WTC11 (cell line): ENCODE data around the gene LAPTM4A. TPM values are rescaled to one million over a fixed set of nuclear protein-coding genes. Genes with fewer than 3 reads are reported as not detected.
A peak's percentile ranks its signal among the peaks of the same experiment; 100 is the strongest.

Source experiments
- ATAC-seq: fragments of 200-7000 bp; cut with Tn5 transposase; 2 replicates; pipeline ENCODE4 v1.10.0; 2021; ENCODE audit warnings: mild to moderate bottlenecking, moderate library complexity
- CTCF ChIA-PET: fragments of 300-600 bp; sonication (Branson Sonifier 250); formaldehyde crosslinking; loops from one replicate; lab custom pipeline; 2021; ENCODE audit warnings: antibody characterized with exemption; lab: Charles Lee
- POLR2A ChIA-PET: fragments of 350-600 bp; sonication (Branson Sonifier 250); formaldehyde crosslinking; loops from one replicate; lab custom pipeline; 2021; ENCODE audit warnings: antibody characterized with exemption; lab: Charles Lee
- DNase-seq: peaks from one replicate; pipeline ENCODE4 v3.0.0; 2021; ENCODE audit warnings: low spot score
- H3K27ac Mint-ChIP-seq: 2 replicates; pipeline ENCODE4 v1.8.0; 2021; ENCODE audit warnings: mixed read lengths
- H3K27me3 Mint-ChIP-seq: 2 replicates; pipeline ENCODE4 v1.8.0; 2021; ENCODE audit warnings: low read depth, mild to moderate bottlenecking, moderate library complexity, mixed read lengths
- H3K36me3 Mint-ChIP-seq: 2 replicates; pipeline ENCODE4 v1.8.0; 2021; ENCODE audit warnings: mixed read lengths
- H3K4me1 Mint-ChIP-seq: 2 replicates; pipeline ENCODE4 v1.8.0; 2022; ENCODE audit warnings: mixed read lengths
- H3K4me3 Mint-ChIP-seq: 2 replicates; pipeline ENCODE4 v1.8.0; 2021; ENCODE audit warnings: mild to moderate bottlenecking, moderate library complexity, mixed read lengths
- H3K9me3 Mint-ChIP-seq: 2 replicates; pipeline ENCODE4 v1.8.0; 2021; ENCODE audit warnings: mixed read lengths
- AR ChIP-seq: fragments of 250-450 bp; sonication (Bioruptor Pico); IDR thresholded peaks from 2 replicates; pipeline ENCODE4 v1.9.0; 2021; ENCODE audit warnings: mild to moderate bottlenecking
- CBFB ChIP-seq: sonication (generic); formaldehyde crosslinking; IDR thresholded peaks from 2 replicates; pipeline ENCODE4 v1.8.1; 2022; ENCODE audit warnings: mild to moderate bottlenecking, low read depth, missing genetic modification reagents
- ESRRA ChIP-seq: sonication (generic); formaldehyde crosslinking; IDR thresholded peaks from 2 replicates; pipeline ENCODE4 v1.8.1; 2022; ENCODE audit warnings: mild to moderate bottlenecking, missing genetic modification reagents, borderline replicate concordance
- HMGXB4 ChIP-seq: sonication (generic); formaldehyde crosslinking; IDR thresholded peaks from 2 replicates; pipeline ENCODE4 v1.8.1; 2023; ENCODE audit warnings: mild to moderate bottlenecking, moderate library complexity, missing genetic modification reagents
- JAZF1 ChIP-seq: fragments of 250-450 bp; sonication (Bioruptor Pico); IDR thresholded peaks from 2 replicates; pipeline ENCODE4 v1.9.0; 2021; ENCODE audit warnings: moderate library complexity, mild to moderate bottlenecking, inconsistent platforms
- MXD4 ChIP-seq: fragments of 250-450 bp; sonication (Bioruptor Pico); IDR thresholded peaks from 2 replicates; pipeline ENCODE4 v1.8.0; 2021; ENCODE audit warnings: mild to moderate bottlenecking, moderate library complexity, borderline replicate concordance
- PRRX2 ChIP-seq: fragments of 250-450 bp; sonication (Bioruptor Pico); IDR thresholded peaks from 2 replicates; pipeline ENCODE4 v1.8.0; 2021; ENCODE audit warnings: mild to moderate bottlenecking
- RORB ChIP-seq: fragments of 250-450 bp; sonication (Bioruptor Pico); IDR thresholded peaks from 2 replicates; pipeline ENCODE4 v1.9.0; 2021; ENCODE audit warnings: mild to moderate bottlenecking
- SMAD4 ChIP-seq: sonication (generic); formaldehyde crosslinking; IDR thresholded peaks from 2 replicates; pipeline ENCODE4 v1.8.0; 2022; ENCODE audit warnings: mild to moderate bottlenecking, missing genetic modification reagents
- SOX15 ChIP-seq: fragments of 250-450 bp; sonication (Bioruptor Pico); IDR thresholded peaks from 2 replicates; pipeline ENCODE4 v1.9.0; 2021; ENCODE audit warnings: mild to moderate bottlenecking
- SP1 ChIP-seq: sonication (generic); formaldehyde crosslinking; conservative IDR thresholded peaks from 2 replicates; pipeline ENCODE4 v1.8.1; 2022; ENCODE audit warnings: missing genetic modification reagents
- TCF7 ChIP-seq: sonication (generic); formaldehyde crosslinking; IDR thresholded peaks from 2 replicates; pipeline ENCODE4 v1.8.0; 2022; ENCODE audit warnings: mild to moderate bottlenecking, low read depth, missing genetic modification reagents, moderate library complexity
- USF2 ChIP-seq: sonication (generic); formaldehyde crosslinking; IDR thresholded peaks from 2 replicates; pipeline ENCODE4 v1.8.1; 2023; ENCODE audit warnings: mild to moderate bottlenecking, missing genetic modification reagents, moderate library complexity
- ZMAT4 ChIP-seq: fragments of 250-450 bp; sonication (Bioruptor Pico); IDR thresholded peaks from 2 replicates; pipeline ENCODE4 v1.9.0; 2021; ENCODE audit warnings: mild to moderate bottlenecking
- ZNF121 ChIP-seq: sonication (generic); formaldehyde crosslinking; IDR thresholded peaks from 2 replicates; pipeline ENCODE4 v1.8.0; 2023; ENCODE audit warnings: missing genetic modification reagents
- ZNF219 ChIP-seq: sonication (generic); formaldehyde crosslinking; IDR thresholded peaks from 2 replicates; pipeline ENCODE4 v1.8.0; 2023; ENCODE audit warnings: missing genetic modification reagents, mild to moderate bottlenecking, borderline replicate concordance
- ZNF416 ChIP-seq: fragments of 250-450 bp; sonication (Bioruptor Pico); IDR thresholded peaks from 2 replicates; pipeline ENCODE4 v1.9.0; 2021; ENCODE audit warnings: mild to moderate bottlenecking, inconsistent platforms
- ZNF423 ChIP-seq: fragments of 250-450 bp; sonication (Bioruptor Pico); IDR thresholded peaks from 2 replicates; pipeline ENCODE4 v2.1.2; 2022; ENCODE audit warnings: mild to moderate bottlenecking, moderate library complexity
- ZNF425 ChIP-seq: fragments of 250-450 bp; sonication (Bioruptor Pico); conservative IDR thresholded peaks from 2 replicates; pipeline ENCODE4 v1.9.0; 2021; ENCODE audit warnings: mild to moderate bottlenecking
- ZNF532 ChIP-seq: fragments of 250-450 bp; sonication (Bioruptor Pico); IDR thresholded peaks from 2 replicates; pipeline ENCODE4 v1.9.0; 2021; ENCODE audit warnings: mild to moderate bottlenecking, borderline replicate concordance
- total RNA-seq: library from RNA; stranded (reverse); gene quantifications from 3 replicates; pipeline ENCODE4 v1.2.3, GENCODE V29; 2021

The LAPTM4A gene
- total RNA-seq, 1 experiment from 2014 or later: 163 TPM

- Mint-ChIP-seq H3K4me3 (no peak overlapping the region), H3K4me1 (peaks cover 37% of the 10 kb centered on the region), H3K9me3 (no peaks in the 10 kb centered on the region), H3K36me3 (peaks cover 14% of the 10 kb centered on the region), H3K27me3 (no peaks in the 10 kb centered on the region), H3K27ac (no peak overlapping the region)
- CTCF ChIA-PET: interaction anchor here (0.6 to 1.3 kb wide), 3 partner anchors 29 to 367 kb away, joined by 3 to 4 read pairs (median 3); no protein-coding TSS in a partner anchor
- TF ChIP-seq ZNF219 (CRISPR knock-in tag) (no peak), SMAD4 (CRISPR knock-in tag) (no peak), ZNF121 (CRISPR knock-in tag) (peak; percentile 66; the same call in 1 of the 2 replicates), RORB (CRISPR knock-in tag) (no peak), HMGXB4 (CRISPR knock-in tag) (no peak)
- DNase-seq (no peak), ATAC-seq (no peak)
- POLR2A ChIA-PET: interaction anchor here (1.2 kb wide), 1 partner anchor 10 kb away, joined by 3 read pairs; no protein-coding TSS in a partner anchor
Measured at GRCh38 chr2:20044778-20045177, 6.7 kb downstream of the LAPTM4A start.

- H3K4me3 Mint-ChIP-seq: no peak overlapping the region
- no peak for TF ChIP-seq ESRRA (CRISPR knock-in tag)
- TF ChIP-seq PRRX2 (CRISPR knock-in tag): no peak
- no peak for TF ChIP-seq SOX15 (CRISPR knock-in tag)
- TF ChIP-seq SP1 (CRISPR knock-in tag): no peak
- no peak for TF ChIP-seq MXD4 (CRISPR knock-in tag)
- TF ChIP-seq ZMAT4: no peak
- no peak for DNase-seq
- ChIA-PET CTCF (interaction anchor here (1.0 to 2.2 kb wide), 2 partner anchors 27 to 39 kb away, joined by 3 to 18 read pairs; no protein-coding TSS in a partner anchor), POLR2A (interaction anchor here (1.6 kb wide), 1 partner anchor 9 kb away, joined by 4 read pairs; the partner anchor contains the start of gene LAPTM4A)
- H3K4me1 Mint-ChIP-seq: peaks cover 17% of the 10 kb centered on the region
- no peaks in the 10 kb centered on the region for H3K27me3 Mint-ChIP-seq
- ATAC-seq: no peak
- no peak overlapping the region for H3K27ac Mint-ChIP-seq
- no peaks in the 10 kb centered on the region for H3K9me3 Mint-ChIP-seq
- H3K36me3 Mint-ChIP-seq: peaks cover 24% of the 10 kb centered on the region
Measured at GRCh38 chr2:20042531-20042930, 8.9 kb downstream of the LAPTM4A start.

GRCh38 chr2:20040489-20041172, 10.8 kb downstream of the LAPTM4A start:
- H3K4me1 Mint-ChIP-seq: peaks cover 14% of the 10 kb centered on the region
- POLR2A ChIA-PET: no interaction called here
- H3K27ac Mint-ChIP-seq: no peak overlapping the region
- CTCF ChIA-PET: interaction anchor here (1.4 kb wide), 1 partner anchor 25 kb away, joined by 3 read pairs; no protein-coding TSS in a partner anchor
- no peaks in the 10 kb centered on the region for H3K27me3 Mint-ChIP-seq
- H3K9me3 Mint-ChIP-seq: no peaks in the 10 kb centered on the region
- H3K36me3 Mint-ChIP-seq: peaks cover 41% of the 10 kb centered on the region
- no peak overlapping the region for H3K4me3 Mint-ChIP-seq
- DNase-seq (no peak), ATAC-seq (no peak)
- TF ChIP-seq CBFB (CRISPR knock-in tag) (no peak), ZNF423 (CRISPR knock-in tag) (no peak), TCF7 (CRISPR knock-in tag) (no peak), AR (CRISPR knock-in tag) (no peak), ZNF416 (CRISPR knock-in tag) (no peak), ZNF532 (CRISPR knock-in tag) (no peak), USF2 (no peak), ZNF425 (CRISPR knock-in tag) (no peak), JAZF1 (no peak)
